Fibroblast of lung (primary cell): ENCODE data around the gene ITPK1.

Source experiments
- CTCF ChIP-seq, 2 donors: IDR thresholded peaks in 1 of 2; conservative IDR thresholded peaks in 1 of 2; 1 replicate in 1 of 2; 2 replicates in 1 of 2; pipeline ENCODE4 v1.5.1; 2011 to 2012; ENCODE audit warnings: low read length in 2 of 2, control low read depth in 1 of 2, inconsistent platforms in 1 of 2, low read depth in 1 of 2, mild to moderate bottlenecking in 1 of 2
- EZH2 ChIP-seq: IDR thresholded peaks from 2 replicates; pipeline ENCODE4 v1.5.1; 2012; ENCODE audit warnings: low read length, control low read depth, mild to moderate bottlenecking; ENCODE audit errors: missing control alignments

GRCh38 chr14:93065272-93065730 is 50.4 kb downstream of the ITPK1 start:
- TF ChIP-seq CTCF (conservative IDR thresholded peaks at IDR 0.05 in 1 of 2, IDR thresholded peaks at IDR 0.05 in 1 of 2; ENCODE audit: low read depth in 1 of 2, low read length in 2 of 2) = no peak
- no peak for TF ChIP-seq EZH2
